MG63 (cell line): ENCODE measurements around the gene ANLN. TPM values are rescaled to one million over a fixed set of nuclear protein-coding genes. Genes with fewer than 3 reads are reported as not detected.
A peak's percentile ranks its signal among the peaks of the same experiment; 100 is the strongest.
"Not testable (repeated sequence)": the region's sequence is repeated elsewhere in the genome, so short reads cannot be mapped to it uniquely, and the experiment has no call there.

ENCODE experiments used
- DNase-seq: peaks from one replicate; pipeline ENCODE4 v3.0.0-alpha.2; 2020
- H3K27me3 ChIP-seq: fragments of 250-450 bp; sonication (Bioruptor Pico); 2 replicates; pipeline ENCODE4 v1.5.1; 2020; ENCODE audit warnings: mild to moderate bottlenecking, moderate library complexity
- H3K36me3 ChIP-seq: fragments of 250-450 bp; sonication (Bioruptor Pico); 2 replicates; pipeline ENCODE4 v1.5.1; 2020; ENCODE audit warnings: mild to moderate bottlenecking, moderate library complexity
- H3K4me3 ChIP-seq: fragments of 250-450 bp; sonication (Bioruptor Pico); 2 replicates; pipeline ENCODE4 v1.5.1; 2020; ENCODE audit warnings: mild to moderate bottlenecking, moderate library complexity
- H3K9me3 ChIP-seq: fragments of 250-450 bp; sonication (Bioruptor Pico); 2 replicates; pipeline ENCODE4 v1.5.1; 2020; ENCODE audit warnings: mild to moderate bottlenecking, moderate library complexity
- total RNA-seq: library from RNA; depleted of rRNA; stranded (reverse); fragments of >200 nt; shearing (Covaris generic); gene quantifications from 2 replicates; pipeline ENCODE4 v1.2.3, GENCODE V29; 2014; ENCODE audit warnings: low replicate concordance

Gene ANLN
- total RNA-seq, 1 experiment from 2014 or later: 108 TPM

DNA sequence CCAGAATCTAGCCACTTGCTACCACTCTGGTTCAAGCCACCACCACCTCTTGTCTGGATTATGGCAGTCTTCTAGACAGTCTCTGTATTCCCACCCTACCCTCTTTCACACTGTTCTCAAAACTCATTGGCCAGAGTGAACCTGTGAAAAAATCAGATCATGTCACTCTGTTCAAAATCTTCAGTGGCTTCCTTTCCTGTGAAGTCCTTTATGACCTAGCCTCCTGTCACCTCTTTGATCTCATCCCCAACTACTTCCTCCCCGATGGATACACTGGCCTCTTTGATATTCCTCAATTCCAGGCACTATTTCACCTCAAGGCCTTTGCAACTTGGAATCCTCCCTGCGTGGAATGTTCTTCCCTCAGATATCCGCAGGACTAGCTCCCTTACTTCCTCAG is 21.2 kb upstream of the ANLN start:
- no peak overlapping the region for H3K4me3 ChIP-seq
- no peak for DNase-seq
- no peaks in the 10 kb centered on the region for H3K36me3 ChIP-seq
- no peaks in the 10 kb centered on the region for H3K27me3 ChIP-seq
- no peaks in the 10 kb centered on the region for H3K9me3 ChIP-seq

DNA sequence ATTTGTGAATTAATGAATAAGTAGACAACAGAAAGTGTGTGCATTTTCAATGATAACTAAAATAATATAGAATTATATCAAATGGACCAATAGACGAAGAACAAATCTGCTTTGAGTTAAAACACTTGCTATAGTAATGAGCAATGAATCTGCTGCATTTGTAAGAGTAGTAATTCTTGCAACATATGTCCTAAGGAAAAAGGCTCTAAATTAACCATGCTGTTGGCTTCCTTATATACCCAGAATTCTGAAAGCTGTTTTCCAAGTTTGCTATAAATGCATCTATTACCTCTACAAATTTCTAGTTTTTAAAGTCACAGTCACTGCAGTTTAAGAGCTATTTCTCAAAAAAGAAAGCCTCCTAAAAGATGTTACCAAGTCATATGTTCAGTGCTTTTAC is 20.5 kb upstream of the ANLN start:
- no peaks in the 10 kb centered on the region for H3K9me3 ChIP-seq
- no peaks in the 10 kb centered on the region for H3K36me3 ChIP-seq
- no peak for DNase-seq

DNA sequence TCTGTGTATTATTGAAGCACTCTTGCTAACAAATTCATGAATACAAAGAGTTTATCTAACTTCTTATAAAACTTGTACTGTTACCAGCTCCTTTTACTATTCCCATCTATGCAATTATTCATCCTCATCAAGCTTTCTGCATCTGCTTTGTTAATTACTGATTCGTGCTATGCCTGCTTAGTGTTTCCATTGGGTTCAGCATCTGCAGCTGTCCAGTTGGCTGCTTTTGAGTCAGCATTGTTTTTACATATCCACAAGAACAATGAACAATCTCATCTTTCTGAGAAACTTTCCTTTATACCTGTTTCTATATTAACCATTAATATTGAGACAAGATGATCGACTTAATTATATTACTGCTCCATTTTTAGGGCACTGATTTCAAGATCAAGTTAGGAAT is 19.6 kb upstream of the ANLN start:
- no peaks in the 10 kb centered on the region for H3K36me3 ChIP-seq
- H3K4me3 ChIP-seq: no peak overlapping the region
- DNase-seq: no peak
- H3K9me3 ChIP-seq: no peaks in the 10 kb centered on the region
- no peaks in the 10 kb centered on the region for H3K27me3 ChIP-seq

More for the DNA sequence above, 20.5 kb upstream of the ANLN start:
- no peak overlapping the region for H3K4me3 ChIP-seq
- H3K27me3 ChIP-seq: no peaks in the 10 kb centered on the region

DNA sequence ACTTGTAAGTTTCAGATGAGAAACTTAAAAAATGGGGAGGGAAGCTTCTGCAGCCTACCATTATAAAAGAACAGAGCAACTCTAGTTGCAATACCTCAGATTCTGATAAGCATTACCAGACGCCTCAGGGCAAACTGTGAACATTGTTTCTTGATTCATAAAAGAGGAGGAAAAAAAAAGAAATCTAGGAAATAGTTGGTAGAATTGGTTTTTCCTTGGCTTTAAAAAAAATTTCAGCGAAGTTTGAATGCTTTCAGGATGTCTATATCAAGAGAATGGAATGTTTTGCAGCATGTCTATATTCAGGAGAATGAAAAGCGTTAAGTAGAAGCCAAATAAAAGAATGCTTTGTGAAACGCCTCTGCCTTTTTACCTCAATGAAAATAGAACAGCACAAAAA is 17.5 kb upstream of the ANLN start:
- Histone ChIP-seq H3K9me3 (no peaks in the 10 kb centered on the region), H3K4me3 (no peak overlapping the region), H3K27me3 (no peaks in the 10 kb centered on the region), H3K36me3 (no peaks in the 10 kb centered on the region)
- no peak for DNase-seq

DNA sequence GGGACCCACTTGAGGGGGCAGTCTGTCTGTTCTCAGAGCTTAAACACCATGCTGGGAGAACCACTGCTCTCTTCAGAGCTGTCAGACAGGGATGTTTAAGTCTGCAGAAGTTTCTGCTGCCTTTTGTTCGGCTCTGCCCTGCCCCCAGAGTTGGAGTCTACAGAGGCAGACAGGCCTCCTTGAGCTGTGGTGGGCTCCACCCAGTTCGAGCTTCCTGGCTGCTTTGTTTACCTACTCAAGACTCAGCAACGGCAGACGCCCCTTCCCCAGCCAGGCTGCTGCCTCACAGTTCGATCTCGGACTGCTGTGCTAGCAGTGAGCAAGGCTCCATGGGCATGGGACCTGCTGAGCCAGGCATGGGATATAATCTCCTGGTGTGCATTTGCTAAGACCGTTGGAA is 11.1 kb upstream of the ANLN start:
- H3K4me3 ChIP-seq, H3K27me3 ChIP-seq, DNase-seq, H3K9me3 ChIP-seq, H3K36me3 ChIP-seq: not testable (repeated sequence)

DNA sequence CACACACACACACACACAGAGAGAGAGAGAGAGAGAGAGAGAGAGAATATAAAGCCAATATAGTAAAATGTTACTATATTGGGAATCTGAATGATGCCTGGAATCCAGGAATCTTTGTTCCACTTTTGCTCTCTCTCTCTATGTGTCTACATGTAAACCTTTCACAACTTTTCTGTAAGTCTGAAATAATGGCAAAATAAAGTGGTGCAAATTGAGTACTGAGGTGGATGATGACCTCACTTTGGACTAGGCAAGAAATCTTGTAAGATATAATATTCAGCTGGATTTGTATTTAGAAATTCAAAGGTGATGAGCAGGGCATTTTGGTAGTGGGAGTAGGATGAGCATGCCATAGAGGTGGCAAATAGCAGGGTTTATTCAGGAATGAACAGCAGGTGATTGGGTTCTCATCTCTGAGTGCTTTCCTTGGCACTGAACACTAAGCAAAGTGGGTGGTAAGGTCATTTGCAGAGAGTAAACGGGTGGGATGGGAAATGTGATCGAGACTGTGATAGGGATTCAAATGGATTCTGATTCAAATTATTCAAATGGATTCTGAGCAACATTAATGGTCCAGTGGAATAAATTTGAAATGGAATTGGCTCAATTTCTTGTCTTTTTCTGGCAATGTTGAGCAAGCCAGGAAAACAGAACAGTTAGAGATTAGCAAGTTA is 9.7 kb upstream of the ANLN start:
- no peaks in the 10 kb centered on the region for H3K9me3 ChIP-seq
- DNase-seq: no peak
- no peak overlapping the region for H3K4me3 ChIP-seq
- H3K27me3 ChIP-seq: no peaks in the 10 kb centered on the region
- H3K36me3 ChIP-seq: no peaks in the 10 kb centered on the region

DNA sequence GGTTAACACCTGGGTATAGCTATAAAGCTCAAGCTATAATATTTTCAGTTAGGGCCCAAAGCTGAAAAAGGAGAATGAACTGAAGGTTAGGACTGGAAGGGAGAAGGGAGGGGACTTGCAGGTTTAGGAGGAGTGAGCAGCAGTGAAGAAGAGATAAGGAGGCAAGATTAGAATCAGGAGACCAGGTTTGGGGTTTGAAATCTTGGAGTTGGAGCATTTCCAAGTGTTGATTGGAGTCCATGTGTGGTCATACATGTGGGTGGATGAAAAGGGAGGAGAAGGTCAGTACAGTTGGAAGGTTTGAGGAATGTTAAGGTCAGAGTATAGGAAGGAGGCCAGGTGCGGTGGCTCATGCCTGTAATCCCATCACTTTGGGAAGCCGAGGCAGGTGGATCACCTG is 8.6 kb upstream of the ANLN start:
- Histone ChIP-seq H3K9me3 (no peaks in the 10 kb centered on the region), H3K27me3 (no peaks in the 10 kb centered on the region), H3K4me3 (no peak overlapping the region), H3K36me3 (no peaks in the 10 kb centered on the region)
- DNase-seq: no peak

DNA sequence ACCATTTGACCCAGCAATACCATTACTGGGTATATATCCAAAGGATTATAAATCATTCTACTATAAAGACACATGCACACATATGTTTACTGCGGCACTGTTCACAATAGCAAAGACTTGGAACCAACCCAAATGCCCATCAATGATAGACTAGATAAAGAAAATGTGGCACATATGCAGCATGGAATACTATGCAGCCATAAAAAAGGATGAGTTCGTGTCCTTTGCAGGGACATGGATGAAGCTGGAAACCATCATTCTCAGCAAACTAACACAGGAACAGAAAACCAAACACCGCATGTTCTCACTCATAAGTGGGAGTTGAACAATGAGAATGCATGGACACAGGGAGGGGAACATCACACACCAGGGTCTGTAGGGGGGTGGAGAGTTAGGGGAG is 6.4 kb upstream of the ANLN start:
- not testable (repeated sequence) for DNase-seq, H3K27me3 ChIP-seq, H3K9me3 ChIP-seq, H3K4me3 ChIP-seq, H3K36me3 ChIP-seq

DNA sequence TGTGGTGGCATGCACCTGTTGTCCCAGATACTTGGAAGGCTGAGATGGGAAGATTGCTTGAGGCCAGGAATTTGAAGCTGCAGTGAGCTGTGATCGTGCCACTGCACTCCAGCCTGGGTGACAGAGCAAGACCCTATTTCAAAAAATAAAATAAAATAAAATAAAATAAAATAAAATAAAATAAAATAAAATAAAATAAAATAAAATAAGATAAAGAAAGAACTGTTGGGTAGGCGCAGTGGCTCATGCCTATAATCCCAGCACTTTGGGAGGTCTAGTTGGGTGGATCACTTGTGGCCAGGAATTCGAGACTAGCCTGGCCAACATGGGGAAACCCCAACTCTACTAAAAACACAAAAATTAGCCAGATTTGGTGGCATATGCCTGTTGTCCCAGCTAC is 4.0 kb upstream of the ANLN start:
- not testable (repeated sequence) for H3K9me3 ChIP-seq, H3K36me3 ChIP-seq, H3K4me3 ChIP-seq, DNase-seq, H3K27me3 ChIP-seq

DNA sequence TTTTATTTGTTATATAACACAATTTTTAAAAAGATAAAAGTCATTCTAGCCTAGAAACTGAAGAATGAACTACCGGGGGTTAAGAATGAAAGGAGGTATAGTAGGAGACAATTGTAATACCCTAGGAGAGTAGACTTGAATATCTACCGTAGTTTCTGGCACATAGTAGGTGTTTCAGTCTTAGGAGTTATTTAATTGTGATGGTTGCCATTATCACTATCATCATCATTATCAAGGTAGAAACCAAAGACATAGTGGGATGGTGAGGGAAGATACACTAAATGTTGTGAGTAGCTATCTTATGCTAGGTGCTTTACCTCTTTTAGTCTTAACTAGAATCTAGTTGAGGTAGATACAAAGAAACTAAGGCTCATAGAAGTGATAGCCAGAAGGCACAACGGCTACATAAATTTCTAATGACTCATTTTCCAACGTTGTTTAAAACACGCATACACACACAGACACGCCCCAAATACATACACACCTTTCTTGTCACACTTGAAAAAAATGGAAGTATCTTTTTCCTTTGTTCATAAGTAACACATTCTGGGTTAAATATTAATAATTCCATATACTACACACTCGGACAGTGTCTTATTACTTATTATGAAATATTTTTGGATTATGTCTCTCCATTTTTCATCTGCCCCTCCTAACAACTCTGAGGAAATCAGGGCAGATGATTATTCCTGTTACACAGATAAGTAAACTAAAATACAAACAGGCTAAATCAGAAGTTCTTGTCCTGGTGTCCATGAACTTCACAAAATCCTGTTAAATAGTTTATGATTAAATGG is 2.0 kb upstream of the ANLN start:
- DNase-seq: no peak
- H3K27me3 ChIP-seq: no peaks in the 10 kb centered on the region
- H3K9me3 ChIP-seq: no peaks in the 10 kb centered on the region
- no peak overlapping the region for H3K4me3 ChIP-seq
- peaks cover 7% of the 10 kb centered on the region; the same call in 1 of the 2 replicates for H3K36me3 ChIP-seq

DNA sequence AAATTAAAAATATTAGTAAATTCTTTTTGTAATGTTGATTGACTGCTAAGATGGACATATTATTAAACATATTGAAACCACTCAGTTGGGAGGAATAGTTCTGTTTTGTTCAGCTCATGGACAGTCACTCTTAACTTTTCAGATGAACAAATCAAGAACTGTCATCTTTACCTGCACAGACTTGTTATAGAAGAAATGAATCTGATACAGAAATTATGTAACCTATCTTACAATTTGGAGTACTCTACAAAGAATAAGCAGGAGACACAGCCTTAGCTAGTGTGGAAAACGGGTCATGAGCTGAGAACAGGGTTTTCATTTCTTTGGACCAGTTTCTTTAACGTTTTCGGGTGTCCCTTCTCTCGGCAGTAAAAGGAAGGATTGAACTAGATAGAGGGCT is 1.2 kb upstream of the ANLN start:
- Histone ChIP-seq H3K27me3 (no peaks in the 10 kb centered on the region), H3K4me3 (no peak overlapping the region), H3K36me3 (peaks cover 11% of the 10 kb centered on the region), H3K9me3 (no peaks in the 10 kb centered on the region)
- no peak for DNase-seq

DNA sequence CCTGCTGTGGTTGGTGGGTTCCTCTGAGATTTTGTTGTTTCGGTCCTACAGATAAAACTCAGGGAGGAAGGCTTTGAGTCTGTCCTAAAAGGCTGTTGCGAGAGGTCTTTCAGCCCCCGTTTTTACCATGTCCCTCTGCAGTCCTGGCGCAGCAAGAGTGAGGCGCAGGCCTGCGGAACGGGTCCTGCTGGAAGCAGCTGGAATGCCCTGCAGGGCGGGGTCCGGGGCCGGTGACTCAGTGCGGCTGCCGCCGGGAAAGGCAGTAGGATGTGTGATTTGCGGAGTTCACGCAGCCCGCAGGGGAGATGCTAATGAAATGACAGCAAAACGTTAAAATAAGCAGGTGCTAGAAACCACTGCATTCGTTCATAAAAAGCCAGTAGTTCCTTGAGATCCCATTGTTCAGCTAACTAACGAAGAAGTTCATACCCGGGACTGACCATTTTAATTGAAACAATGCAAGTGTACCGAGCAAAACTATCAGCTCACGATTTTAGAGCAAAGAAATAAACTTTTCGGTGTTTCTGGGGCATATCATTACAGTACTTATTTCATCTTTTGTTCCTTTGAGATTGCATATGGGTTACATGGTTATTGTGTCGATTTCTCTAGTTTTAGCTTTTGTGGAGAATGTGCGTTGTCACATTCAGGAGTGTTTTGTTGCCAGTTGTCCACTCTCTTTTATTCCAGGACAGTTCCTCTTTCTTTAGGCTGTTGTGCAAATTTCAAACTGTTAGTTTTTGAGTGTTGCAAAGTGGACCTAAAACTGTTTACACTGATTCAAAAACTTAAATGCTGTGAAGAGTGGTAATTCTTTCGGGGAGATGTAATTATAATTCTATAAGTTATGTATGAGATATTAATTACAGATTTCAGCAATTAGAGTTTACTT is 783 bp downstream of the ANLN start:
- peaks cover 22% of the 10 kb centered on the region for H3K36me3 ChIP-seq
- no peaks in the 10 kb centered on the region for H3K27me3 ChIP-seq
- H3K4me3 ChIP-seq: peak overlapping the region; percentile 94
- peak; percentile 95 for DNase-seq
- no peaks in the 10 kb centered on the region; the same call in 1 of the 2 replicates for H3K9me3 ChIP-seq

DNA sequence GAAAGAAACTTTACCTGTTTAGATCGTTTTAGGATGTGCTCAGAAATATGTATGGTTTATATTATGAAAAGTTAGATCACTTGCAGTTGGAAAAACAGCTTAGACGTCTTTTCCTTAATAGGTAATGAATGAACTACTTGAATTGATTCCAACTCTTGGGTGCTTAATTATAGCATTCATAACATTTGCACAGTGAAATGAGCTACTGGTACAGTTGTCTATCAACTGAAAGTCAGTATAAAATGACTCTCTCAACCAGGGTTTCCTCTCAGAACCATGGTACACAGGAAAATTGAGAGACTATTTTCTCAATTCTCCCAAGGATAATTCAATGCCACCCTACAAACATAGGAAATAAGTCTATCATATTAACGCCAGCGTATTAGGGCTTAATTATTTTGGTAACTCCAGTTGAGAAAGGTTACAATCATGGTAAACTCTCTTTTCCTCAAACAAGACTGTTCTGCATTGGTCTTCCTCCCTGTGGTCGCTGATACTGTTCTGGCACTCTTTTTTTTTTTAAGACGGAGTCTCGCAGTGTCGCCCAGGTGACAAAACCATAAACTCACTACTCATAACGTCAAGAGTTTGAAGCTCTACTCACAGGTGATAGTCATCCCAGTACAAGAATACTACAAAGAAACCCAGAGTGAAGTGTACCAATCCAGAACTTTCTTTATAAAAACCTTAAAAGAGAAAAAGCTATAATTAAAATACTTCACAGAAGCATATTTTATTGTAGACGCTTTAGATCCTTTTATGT is 2.0 kb downstream of the ANLN start:
- Histone ChIP-seq H3K4me3 (peak overlapping the region; percentile 94), H3K27me3 (no peaks in the 10 kb centered on the region), H3K9me3 (no peaks in the 10 kb centered on the region; the same call in 1 of the 2 replicates), H3K36me3 (peaks cover 34% of the 10 kb centered on the region)
- DNase-seq: no peak

DNA sequence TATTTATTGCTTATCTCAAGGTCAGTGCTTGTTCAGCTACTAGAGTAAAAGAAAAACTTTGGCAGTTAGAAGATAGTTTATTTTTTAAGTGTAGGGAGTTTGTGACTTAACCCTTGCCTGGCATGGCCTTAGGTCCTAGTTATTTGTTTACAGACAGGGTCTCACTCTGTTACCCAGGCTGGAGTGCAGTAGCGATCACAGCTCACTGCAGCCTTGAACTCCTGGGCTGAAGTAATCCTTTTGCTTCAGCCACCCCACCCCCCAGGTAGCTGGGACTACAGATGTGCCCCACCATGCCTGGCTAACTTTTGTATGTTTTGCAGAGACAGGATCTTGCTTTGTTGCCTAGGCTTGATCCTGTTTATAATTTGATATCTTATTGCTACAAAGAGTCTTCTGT is 4.2 kb downstream of the ANLN start:
- Histone ChIP-seq H3K36me3 (peaks cover 56% of the 10 kb centered on the region), H3K27me3 (no peaks in the 10 kb centered on the region), H3K9me3 (no peaks in the 10 kb centered on the region; the same call in 1 of the 2 replicates), H3K4me3 (peak overlapping the region; percentile 17)
- DNase-seq: peak; percentile 30

DNA sequence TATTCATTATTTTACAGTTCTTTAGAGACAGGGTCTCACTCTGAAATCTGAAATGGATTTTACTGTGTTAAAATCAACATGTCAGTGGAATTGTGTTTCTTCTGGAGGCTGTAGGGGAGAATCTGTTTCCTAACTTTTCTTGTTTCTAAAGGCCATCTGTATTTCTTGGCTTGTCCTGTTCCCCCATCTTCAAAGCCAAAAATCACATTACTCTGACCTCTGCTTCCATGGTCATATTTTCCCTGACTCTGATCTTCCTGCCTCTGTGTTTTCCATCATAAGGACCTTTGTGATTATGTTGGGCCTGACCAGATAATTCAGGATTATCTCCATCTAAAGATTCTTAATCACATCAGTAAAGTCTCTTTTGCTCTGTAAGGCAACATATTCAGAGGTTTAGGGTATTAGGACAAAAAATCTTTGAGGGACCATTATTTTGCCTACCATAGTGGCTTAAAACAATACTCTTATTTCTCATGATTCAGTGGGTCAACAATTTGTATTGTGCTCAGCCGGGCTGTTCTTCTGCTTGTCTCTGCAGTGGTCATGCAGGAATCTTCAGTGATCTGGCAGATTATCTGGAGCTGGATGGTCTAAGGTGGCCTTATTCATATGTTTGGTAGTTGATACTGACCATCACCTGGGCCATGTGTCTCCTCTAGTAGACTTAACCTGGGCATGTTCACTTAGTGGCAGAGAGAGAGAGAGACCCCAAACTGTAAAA is 5.7 kb downstream of the ANLN start:
- DNase-seq: no peak
- Histone ChIP-seq H3K27me3 (no peaks in the 10 kb centered on the region), H3K36me3 (peaks cover 67% of the 10 kb centered on the region), H3K9me3 (no peaks in the 10 kb centered on the region; the same call in 1 of the 2 replicates), H3K4me3 (no peak overlapping the region)

DNA sequence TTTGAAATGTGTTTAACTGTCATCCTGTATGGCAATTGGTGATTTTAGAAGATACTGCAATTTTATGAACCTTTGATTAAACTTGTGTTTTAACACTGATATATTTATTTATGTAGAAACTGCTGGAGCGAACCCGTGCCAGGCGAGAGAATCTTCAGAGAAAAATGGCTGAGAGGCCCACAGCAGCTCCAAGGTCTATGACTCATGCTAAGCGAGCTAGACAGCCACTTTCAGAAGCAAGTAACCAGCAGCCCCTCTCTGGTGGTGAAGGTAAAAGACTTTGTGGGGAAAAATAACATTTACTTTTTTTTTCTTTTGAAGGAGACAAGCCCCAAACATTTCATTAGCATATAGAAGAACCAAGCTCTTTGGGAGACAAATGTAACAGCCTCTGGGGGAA is 6.5 kb downstream of the ANLN start:
- no peaks in the 10 kb centered on the region for H3K27me3 ChIP-seq
- H3K9me3 ChIP-seq: no peaks in the 10 kb centered on the region; the same call in 1 of the 2 replicates
- no peak overlapping the region for H3K4me3 ChIP-seq
- peak; percentile 5 for DNase-seq
- peaks cover 73% of the 10 kb centered on the region for H3K36me3 ChIP-seq
